ENCODE measurements around the gene DLX2. TPM values are rescaled to one million over a fixed set of nuclear protein-coding genes. Genes with fewer than 3 reads are reported as not detected.

Gene DLX2
- total and polyA plus RNA-seq, 10 of the 15 experiments (the other 5 are each of a cell fraction or from before 2014, with no cell fraction given): 0.03 TPM; not detected in 9

- ChIA-PET RAD21 (ENCODE audit: unreplicated experiment) (no interaction called here), POLR2A (interaction anchor here (0.6 kb wide), 1 partner anchor 1516 kb away, joined by 5 read pairs; no protein-coding TSS in a partner anchor), SMC1A (ENCODE audit: uncharacterized antibody, unreplicated experiment) (interaction anchor here (1.5 kb wide), 1 partner anchor 16 kb away, joined by 4 read pairs; no protein-coding TSS in a partner anchor), CTCF (interaction anchor here (1.0 to 1.4 kb wide), 3 partner anchors 13 to 55 kb away, joined by 3 to 4 read pairs (median 3); partner anchors contain the start of genes DLX1 and DLX2)
- no peak for TF ChIP-seq BCL11A (IDR thresholded peaks at IDR 0.05; ENCODE audit: low read depth, low read length)
- TF ChIP-seq SP1 (IDR thresholded peaks at IDR 0.05; ENCODE audit: low read depth, low read length): no peak
- no peak for TF ChIP-seq CHD4 (IDR thresholded peaks at IDR 0.05)
- TF ChIP-seq ZZZ3 (IDR thresholded peaks at IDR 0.05; ENCODE audit: control insufficient read depth, insufficient read length, low read depth): no peak
- TF ChIP-seq STAT3 (IDR thresholded peaks at IDR 0.05; ENCODE audit: low read depth, low read length): no peak
- no peak for TF ChIP-seq TCF7 (IDR thresholded peaks at IDR 0.05; ENCODE audit: borderline replicate concordance)
- TF ChIP-seq RB1 (IDR thresholded peaks at IDR 0.05; ENCODE audit: borderline replicate concordance): no peak
- TF ChIP-seq RUNX3 (IDR thresholded peaks at IDR 0.05; ENCODE audit: low read length): no peak
- no peak for TF ChIP-seq E2F8 (IDR thresholded peaks at IDR 0.05; ENCODE audit: low read depth, partially characterized antibody)
- TF ChIP-seq RELA (IDR thresholded peaks at IDR 0.05; ENCODE audit: borderline replicate concordance, partially characterized antibody): no peak
- TF ChIP-seq TBL1XR1 (IDR thresholded peaks at IDR 0.05; ENCODE audit: low read depth, low read length): no peak
- no peak for TF ChIP-seq CHD1 (IDR thresholded peaks at IDR 0.05; ENCODE audit: low read depth, low read length)
- no peak for DNase-seq (ENCODE audit: low read depth, low spot score)
- no peak for ATAC-seq
- WGBS (ENCODE audit: insufficient coverage, insufficient replicate concordance, low lambda C conversion rate, missing lambda C conversion rate): 79% methylated on average over 3 of the region's 3 CpGs
- Histone ChIP-seq H3K27ac (ENCODE audit: control insufficient read depth, insufficient read depth) (no peak overlapping the region), H3K9ac (ENCODE audit: control insufficient read depth, insufficient read depth, low read length) (no peak overlapping the region), H3K9me3 (replicated peaks; ENCODE audit: control insufficient read depth, insufficient read depth, low read length) (no peaks in the 10 kb centered on the region), H3K36me3 (ENCODE audit: control insufficient read depth in 2 of 2, insufficient read depth in 2 of 2, low read length in 1 of 2) (no peaks in the 10 kb centered on the region), H3K79me2 (ENCODE audit: control insufficient read depth, insufficient read depth, low read length) (no peaks in the 10 kb centered on the region), H3K4me1 (ENCODE audit: control insufficient read depth, insufficient read depth, low read length) (no peaks in the 10 kb centered on the region), H3K4me2 (ENCODE audit: control insufficient read depth, insufficient read depth) (no peak overlapping the region), H2AFZ (ENCODE audit: control insufficient read depth, low read depth, low read length) (no peak overlapping the region), H3K27me3 (replicated peaks in 1 of 2; ENCODE audit: control insufficient read depth in 2 of 2, insufficient read depth in 2 of 2, low read length in 1 of 2) (no peaks in the 10 kb centered on the region), H4K20me1 (ENCODE audit: control insufficient read depth, insufficient read depth) (no peaks in the 10 kb centered on the region), H3K4me3 (no peak overlapping the region)
- in situ Hi-C loops (cut with MboI) (no loop called here), intact Hi-C loops (cut with micrococcal nuclease; ENCODE audit: unreplicated experiment) (no loop called here)
- no TSS peak for BruUV-seq (replicated peaks)
- no peak for FAIRE-seq
Measured at GRCh38 chr2:172072303-172072702, 30.4 kb downstream of the DLX2 start.
